Measurements from ENCODE around the gene DNAJC7. TPM values are rescaled to one million over a fixed set of nuclear protein-coding genes. Genes with fewer than 3 reads are reported as not detected.

Gene DNAJC7
- total RNA-seq, 4 donors from 2014 or later = 70.1 to 79.6 (median 76.4) TPM

GRCh38 chr17:41989702-41990419 lies 27.4 kb downstream of the DNAJC7 start:
- TF ChIP-seq CTCF (IDR thresholded peaks at IDR 0.05; ENCODE audit: low read depth) = no peak

- TF ChIP-seq CTCF (IDR thresholded peaks at IDR 0.05; ENCODE audit: low read depth) = no peak
These were observed 28.8 kb downstream of the DNAJC7 start for GRCh38 chr17:41988418-41988817.

GRCh38 chr17:41987642-41988041 lies 29.6 kb downstream of the DNAJC7 start:
- TF ChIP-seq CTCF (IDR thresholded peaks at IDR 0.05; ENCODE audit: low read depth) = no peak

- no peak for TF ChIP-seq CTCF (IDR thresholded peaks at IDR 0.05; ENCODE audit: low read depth)
These were observed 30.6 kb downstream of the DNAJC7 start for GRCh38 chr17:41986634-41987033.

GRCh38 chr17:41985919-41986318 lies 31.3 kb downstream of the DNAJC7 start:
- no peak for TF ChIP-seq CTCF (IDR thresholded peaks at IDR 0.05; ENCODE audit: low read depth)

- TF ChIP-seq CTCF (IDR thresholded peaks at IDR 0.05; ENCODE audit: low read depth) = no peak
These were observed 32.8 kb downstream of the DNAJC7 start for GRCh38 chr17:41984454-41984853.

GRCh38 chr17:41982026-41982760 lies 35.0 kb downstream of the DNAJC7 start:
- no peak for TF ChIP-seq CTCF (IDR thresholded peaks at IDR 0.05; ENCODE audit: low read depth)

Measured in subcutaneous adipose tissue (tissue), 4 donors.